Kidney epithelial cell (primary cell): Measurements from ENCODE around the gene DSTYK. TPM values are rescaled to one million over a fixed set of nuclear protein-coding genes. Genes with fewer than 3 reads are reported as not detected.
"Not testable (repeated sequence)": the region's sequence is repeated elsewhere in the genome, so short reads cannot be mapped to it uniquely, and the experiment has no call there.

ENCODE experiments used
- DNase-seq: peaks from one replicate; pipeline ENCODE4 v3.0.0-alpha.2; 2010; ENCODE audit warnings: low read depth
- H3K27me3 ChIP-seq: 2 replicates; pipeline ENCODE4 v1.6.0; 2011; ENCODE audit warnings: low read length; ENCODE audit not compliant: control insufficient read depth, insufficient read depth
- H3K36me3 ChIP-seq: 2 replicates; pipeline ENCODE4 v1.5.1; 2011; ENCODE audit warnings: low read length; ENCODE audit not compliant: control insufficient read depth, insufficient read depth
- H3K4me3 ChIP-seq: 2 replicates; pipeline ENCODE4 v1.5.1; 2011; ENCODE audit warnings: low read depth, mild to moderate bottlenecking, control low read depth, low read length
- CTCF ChIP-seq: IDR thresholded peaks from 2 replicates; pipeline ENCODE4 v1.5.1; 2011; ENCODE audit warnings: mild to moderate bottlenecking, moderate library complexity, low read length, control low read depth, inconsistent platforms; ENCODE audit not compliant: insufficient read depth, poor library complexity, severe bottlenecking
- total RNA-seq: library from RNA; depleted of rRNA; stranded (reverse); fragments of >200 nt; gene quantifications from 2 replicates; pipeline ENCODE4 v1.2.3, GENCODE V29; 2015

Gene DSTYK
- total RNA-seq, 1 donor from 2014 or later = 13.8 TPM

- Histone ChIP-seq H3K27me3 (no peaks in the 10 kb centered on the region), H3K4me3 (no peak overlapping the region), H3K36me3 (no peaks in the 10 kb centered on the region)
- DNase-seq = no peak
- TF ChIP-seq CTCF = no peak
These were observed 27.7 kb downstream of the DSTYK start for GRCh38 chr1:205183676-205184335.

DNA sequence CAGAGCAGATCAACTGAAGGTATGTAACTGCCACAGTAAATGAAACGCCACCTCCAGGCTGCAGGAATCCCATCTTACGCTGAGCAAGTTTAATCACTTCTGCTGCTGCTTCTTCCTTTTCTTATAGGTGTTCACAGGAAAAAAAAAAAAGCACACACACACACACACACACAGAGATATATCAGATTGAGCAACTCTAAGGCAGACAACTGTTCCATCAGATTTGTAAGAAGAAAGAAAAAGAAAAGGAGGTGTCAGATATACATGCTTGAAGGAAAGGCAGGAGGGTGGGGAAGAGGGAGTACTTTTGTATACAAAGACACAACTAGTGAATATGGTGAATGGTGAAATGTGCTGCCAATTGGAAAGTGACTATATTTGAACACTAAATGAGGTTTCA lies 28.6 kb downstream of the DSTYK start:
- TF ChIP-seq CTCF = no peak
- DNase-seq = no peak
- H3K36me3 ChIP-seq = no peaks in the 10 kb centered on the region
- H3K4me3 ChIP-seq = no peak overlapping the region
- no peaks in the 10 kb centered on the region for H3K27me3 ChIP-seq

DNA sequence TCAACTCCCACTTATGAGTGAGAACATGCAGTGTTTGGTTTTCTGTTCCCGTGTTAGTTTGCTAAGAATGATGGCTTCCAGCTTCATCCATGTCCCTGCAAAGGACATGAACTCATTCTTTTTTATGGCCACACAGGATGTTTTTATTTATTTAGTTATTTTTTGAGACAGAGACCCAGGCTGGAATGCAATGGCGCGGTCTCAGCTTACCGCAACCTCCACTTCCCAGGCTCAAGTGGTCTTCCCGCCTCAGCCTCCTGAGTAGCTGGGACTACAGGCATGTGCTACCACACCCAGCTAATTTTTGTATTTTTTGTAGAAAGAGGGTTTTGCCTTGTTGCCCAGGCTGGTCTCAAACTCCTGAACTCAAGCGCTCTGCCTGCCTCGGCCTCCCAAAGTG lies 31.2 kb downstream of the DSTYK start:
- not testable (repeated sequence) for H3K4me3 ChIP-seq, H3K36me3 ChIP-seq, H3K27me3 ChIP-seq, DNase-seq

GRCh38 chr1:205179842-205180241 lies 31.7 kb downstream of the DSTYK start:
- Histone ChIP-seq H3K36me3 (no peaks in the 10 kb centered on the region), H3K4me3 (no peak overlapping the region), H3K27me3 (no peaks in the 10 kb centered on the region)
- no peak for DNase-seq
- TF ChIP-seq CTCF = no peak

- TF ChIP-seq CTCF = no peak
- no peaks in the 10 kb centered on the region for H3K36me3 ChIP-seq
- H3K27me3 ChIP-seq = no peaks in the 10 kb centered on the region
- DNase-seq = peak; percentile 81
- no peak overlapping the region for H3K4me3 ChIP-seq
These were observed 38.7 kb downstream of the DSTYK start for GRCh38 chr1:205172729-205173366.

DNA sequence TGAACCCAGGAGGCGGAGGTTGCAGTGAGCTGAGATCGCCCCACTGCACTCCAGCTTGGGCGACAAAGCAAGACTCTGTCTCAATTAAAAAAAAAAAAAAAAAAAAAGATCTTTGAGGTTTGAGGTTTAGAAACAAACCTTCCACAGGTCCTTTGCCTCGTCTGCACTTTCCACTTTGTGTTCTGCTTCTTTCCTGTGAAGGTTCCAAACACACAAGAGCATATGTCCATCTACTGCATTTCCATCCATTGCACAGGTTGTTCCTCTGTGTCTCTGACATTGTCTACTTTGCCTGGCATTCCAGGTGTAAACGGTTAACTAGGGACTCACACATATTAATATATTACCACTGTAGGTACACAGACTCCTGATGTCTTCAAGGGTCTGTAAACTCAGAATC lies 40.1 kb downstream of the DSTYK start:
- Histone ChIP-seq H3K4me3 (no peak overlapping the region), H3K36me3 (no peaks in the 10 kb centered on the region), H3K27me3 (no peaks in the 10 kb centered on the region)
- DNase-seq = no peak
- TF ChIP-seq CTCF = no peak
